Myocyte (in vitro differentiated cells): ENCODE results near the gene HCN4. TPM values are rescaled to one million over a fixed set of nuclear protein-coding genes. Genes with fewer than 3 reads are reported as not detected.

Experiments used
- DNase-seq: peaks from one replicate; pipeline ENCODE4 v3.0.0-alpha.2; 2012; ENCODE audit warnings: low read depth
- total RNA-seq: library from RNA; depleted of rRNA; stranded (reverse); fragments of >200 nt; gene quantifications from 2 replicates; pipeline ENCODE4 v1.2.3, GENCODE V29; 2014

The HCN4 gene
- total RNA-seq, 1 donor from 2014 or later, result not detected

GRCh38 chr15:73298522-73299245 is 70.1 kb downstream of the HCN4 start:
- no peak for DNase-seq

GRCh38 chr15:73296609-73297353 is 72.0 kb downstream of the HCN4 start:
- DNase-seq, result no peak

GRCh38 chr15:73295630-73296286 is 73.0 kb downstream of the HCN4 start:
- DNase-seq, result no peak

- no peak for DNase-seq
These were observed 75.0 kb downstream of the HCN4 start for GRCh38 chr15:73293773-73294172.

GRCh38 chr15:73291441-73291840 is 77.3 kb downstream of the HCN4 start:
- no peak for DNase-seq

- DNase-seq, result no peak
These were observed 81.7 kb downstream of the HCN4 start for GRCh38 chr15:73287019-73287418.

GRCh38 chr15:73286311-73286710 is 82.4 kb downstream of the HCN4 start:
- peak; percentile 9 for DNase-seq

GRCh38 chr15:73284090-73284716 is 84.6 kb downstream of the HCN4 start:
- DNase-seq, result peak; percentile 46

GRCh38 chr15:73283366-73283962 is 85.3 kb downstream of the HCN4 start:
- peak; percentile 85 for DNase-seq

GRCh38 chr15:73282567-73283365 is 86.0 kb downstream of the HCN4 start:
- no peak for DNase-seq

GRCh38 chr15:73275862-73276261 is 92.9 kb downstream of the HCN4 start:
- no peak for DNase-seq

GRCh38 chr15:73273181-73274002 is 95.4 kb downstream of the HCN4 start:
- DNase-seq, result peak; percentile 70

- no peak for DNase-seq
These were observed 98.2 kb downstream of the HCN4 start for GRCh38 chr15:73270366-73271097.

Other genes with a start within 250 kb of the HCN4 start
- gene REC114, start 74.2 kb upstream of the HCN4 start, total RNA-seq, result not detected in 2 replicates